Gastroesophageal sphincter (tissue), 4 donors: Measurements from ENCODE around the gene NOS3. TPM values are rescaled to one million over a fixed set of nuclear protein-coding genes. Genes with fewer than 3 reads are reported as not detected.

Experiments used
- ATAC-seq: fragments of 150-250 bp; one replicate; pipeline ENCODE4 v1.9.1; 2016; ENCODE audit warnings: mild to moderate bottlenecking, moderate library complexity
- H3K27ac ChIP-seq, 4 donors: fragments of 200-600 bp; sonication (generic) in 3 of 4; 1 replicate in 3 of 4; 2 replicates in 1 of 4; pipeline ENCODE4 v1.5.1; 2016 to 2019
- H3K27me3 ChIP-seq: fragments of 200-600 bp; sonication (generic); one replicate; pipeline ENCODE4 v1.5.1; 2019
- H3K36me3 ChIP-seq, 2 donors: fragments of 200-600 bp; sonication (generic); one replicate each; pipeline ENCODE4 v1.5.1; 2019; ENCODE audit warnings: control low read depth in 1 of 2
- H3K4me1 ChIP-seq, 3 donors: fragments of 200-600 bp; sonication (generic); 1 replicate in 2 of 3; 2 replicates in 1 of 3; pipeline ENCODE4 v1.5.1; 2016 to 2019; ENCODE audit warnings: control low read depth in 2 of 3
- H3K4me3 ChIP-seq, 2 donors: fragments of 200-600 bp; sonication (generic); one replicate each; pipeline ENCODE4 v1.5.1; 2019; ENCODE audit warnings: mild to moderate bottlenecking in 1 of 2, moderate library complexity in 1 of 2
- H3K9me3 ChIP-seq, 3 donors: fragments of 200-600 bp; sonication (generic); one replicate each; pipeline ENCODE4 v1.5.1; 2017 to 2019; ENCODE audit warnings: control low read depth in 2 of 3
- EP300 ChIP-seq: sonication (generic); formaldehyde crosslinking; IDR thresholded peaks from one replicate; pipeline ENCODE4 v1.6.1; 2017; ENCODE audit warnings: antibody characterized with exemption, mild to moderate bottlenecking
- POLR2A ChIP-seq, 2 donors: fragments of 450-650 bp; IDR thresholded peaks; one replicate each; pipeline ENCODE4 v1.6.1; 2017; ENCODE audit warnings: antibody characterized with exemption in 2 of 2, mild to moderate bottlenecking in 2 of 2, moderate library complexity in 1 of 2
- POLR2AphosphoS5 ChIP-seq: sonication (generic); formaldehyde crosslinking; IDR thresholded peaks from one replicate; pipeline ENCODE4 v1.6.1; 2017; ENCODE audit warnings: antibody characterized with exemption
- WGBS, 2 donors: methylation state at CpG; one replicate each; pipeline ENCODE4 v1.1.5; 2018; ENCODE audit warnings: low coverage in 1 of 2; 5-methylcytosine and 5-hydroxymethylcytosine counted together
- total RNA-seq, 4 donors: library from RNA; depleted of rRNA; stranded (reverse); fragments of >200 nt; gene quantifications; one replicate each; pipeline ENCODE4 v1.1.0, GENCODE V29; 2016
- TF ChIP-seq, protein P1 (sequence below), 4 experiments: fragments of 200-600 bp in 2 of 4; fragments of 450-650 bp in 2 of 4; sonication (generic) in 1 of 4; IDR thresholded peaks; one replicate each; pipeline ENCODE4 v1.5.1; 2017 to 2019; ENCODE audit warnings: antibody characterized with exemption in 4 of 4, mild to moderate bottlenecking in 2 of 4, moderate library complexity in 2 of 4

The NOS3 gene
- total RNA-seq, 4 donors from 2014 or later: 6.8 to 29.4 (median 13.5) TPM

DNA sequence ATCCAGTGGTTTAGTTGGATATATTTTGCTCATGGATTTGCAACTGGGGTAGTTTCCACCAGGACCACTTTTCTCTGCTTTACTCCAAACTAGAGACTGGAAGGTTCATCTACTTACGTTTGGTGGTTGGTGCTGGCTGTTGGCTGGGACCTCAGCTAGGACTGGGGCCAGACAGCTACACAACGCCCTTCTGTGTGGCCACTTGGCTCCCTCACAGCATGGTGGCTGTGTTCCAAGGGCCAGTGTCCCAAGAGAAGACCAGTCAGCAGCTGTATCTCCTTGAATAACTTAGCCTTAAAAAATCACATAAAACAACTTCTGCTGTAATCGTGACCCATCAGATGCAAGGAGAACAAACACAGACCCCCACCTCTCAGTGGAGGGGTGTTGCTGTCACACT is 8.5 kb upstream of the NOS3 start:
- peaks cover 0 to 43% (median 9%) of the 10 kb centered on the region in 3 donors for H3K4me1 ChIP-seq
- no peak overlapping the region for H3K27ac ChIP-seq
- no peaks in the 10 kb centered on the region for H3K36me3 ChIP-seq
- TF ChIP-seq POLR2AphosphoS5: no peak
- no peak for TF ChIP-seq POLR2A (IDR thresholded peaks at IDR 0.05)
- TF ChIP-seq, protein P1, sequence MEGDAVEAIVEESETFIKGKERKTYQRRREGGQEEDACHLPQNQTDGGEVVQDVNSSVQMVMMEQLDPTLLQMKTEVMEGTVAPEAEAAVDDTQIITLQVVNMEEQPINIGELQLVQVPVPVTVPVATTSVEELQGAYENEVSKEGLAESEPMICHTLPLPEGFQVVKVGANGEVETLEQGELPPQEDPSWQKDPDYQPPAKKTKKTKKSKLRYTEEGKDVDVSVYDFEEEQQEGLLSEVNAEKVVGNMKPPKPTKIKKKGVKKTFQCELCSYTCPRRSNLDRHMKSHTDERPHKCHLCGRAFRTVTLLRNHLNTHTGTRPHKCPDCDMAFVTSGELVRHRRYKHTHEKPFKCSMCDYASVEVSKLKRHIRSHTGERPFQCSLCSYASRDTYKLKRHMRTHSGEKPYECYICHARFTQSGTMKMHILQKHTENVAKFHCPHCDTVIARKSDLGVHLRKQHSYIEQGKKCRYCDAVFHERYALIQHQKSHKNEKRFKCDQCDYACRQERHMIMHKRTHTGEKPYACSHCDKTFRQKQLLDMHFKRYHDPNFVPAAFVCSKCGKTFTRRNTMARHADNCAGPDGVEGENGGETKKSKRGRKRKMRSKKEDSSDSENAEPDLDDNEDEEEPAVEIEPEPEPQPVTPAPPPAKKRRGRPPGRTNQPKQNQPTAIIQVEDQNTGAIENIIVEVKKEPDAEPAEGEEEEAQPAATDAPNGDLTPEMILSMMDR (IDR thresholded peaks at IDR 0.05): no peak
- TF ChIP-seq EP300: no peak
- no peak for ATAC-seq
- no peak overlapping the region for H3K4me3 ChIP-seq
- no peaks in the 10 kb centered on the region for H3K9me3 ChIP-seq
- peaks cover 4% of the 10 kb centered on the region for H3K27me3 ChIP-seq
- WGBS, 2 donors: 6% methylated on average over 2 of the region's 3 CpGs; no CpG with 5 or more reads in 1 of the 2 donors

DNA sequence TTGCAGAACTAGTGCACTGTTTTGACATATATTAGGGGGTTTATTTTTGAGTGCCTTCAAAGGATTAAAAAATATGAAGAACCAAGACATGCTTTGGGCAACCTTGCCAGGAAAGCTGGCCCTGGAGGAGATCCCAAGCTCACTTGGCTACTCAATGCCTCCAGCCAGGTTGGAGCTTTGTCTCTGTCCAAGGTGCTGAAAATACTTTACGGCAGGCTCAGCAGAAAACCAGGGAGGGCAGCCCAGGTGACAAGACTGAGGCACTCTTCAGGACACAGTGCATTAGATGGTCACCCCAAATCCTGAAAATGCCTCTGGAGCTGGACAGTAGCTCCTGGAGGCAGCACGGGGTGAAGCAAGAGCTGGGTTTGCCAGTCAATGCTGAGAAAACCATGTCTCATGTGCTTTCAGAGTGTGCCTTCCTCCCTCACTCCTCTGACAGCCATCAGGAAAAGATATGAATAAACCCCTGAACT is 6.9 kb upstream of the NOS3 start:
- TF ChIP-seq EP300 (no peak), POLR2AphosphoS5 (no peak), POLR2A (IDR thresholded peaks at IDR 0.05) (no peak)
- TF ChIP-seq, protein P1 (IDR thresholded peaks at IDR 0.05): no peak
- H3K36me3 ChIP-seq: no peaks in the 10 kb centered on the region
- no peak overlapping the region for H3K27ac ChIP-seq
- no peak overlapping the region for H3K4me3 ChIP-seq
- peaks cover 7% of the 10 kb centered on the region for H3K27me3 ChIP-seq
- no peak for ATAC-seq
- no peaks in the 10 kb centered on the region for H3K9me3 ChIP-seq
- peaks cover 0 to 41% (median 14%) of the 10 kb centered on the region in 3 donors for H3K4me1 ChIP-seq
- WGBS, 2 donors: 0 to 6% methylated on average over 2 of the region's 2 CpGs

- no peak overlapping the region for H3K4me3 ChIP-seq
- peaks cover 0 to 28% (median 7%) of the 10 kb centered on the region in 3 donors for H3K4me1 ChIP-seq
- peaks cover 0 to 13% (median 0%) of the 10 kb centered on the region in 3 donors for H3K9me3 ChIP-seq
- 8 to 54% methylated on average over 2 to 4 of the region's 16 CpGs for WGBS, 2 donors
- TF ChIP-seq POLR2A (IDR thresholded peaks at IDR 0.05): no peak
- TF ChIP-seq, protein P1 (IDR thresholded peaks at IDR 0.05): peak in 3 of 4 experiments; percentile 69 to 79 (median 71)
- H3K27ac ChIP-seq: no peak overlapping the region
- H3K36me3 ChIP-seq: no peaks in the 10 kb centered on the region
- ATAC-seq: peak; percentile 23
- peaks cover 7% of the 10 kb centered on the region for H3K27me3 ChIP-seq
Measured at GRCh38 chr7:150986099-150986512, 4.7 kb upstream of the NOS3 start.

GRCh38 chr7:150986556-150986955 is 4.3 kb upstream of the NOS3 start:
- peaks cover 0 to 28% (median 7%) of the 10 kb centered on the region in 3 donors for H3K4me1 ChIP-seq
- no peak for ATAC-seq
- peaks cover 7% of the 10 kb centered on the region for H3K27me3 ChIP-seq
- no peaks in the 10 kb centered on the region for H3K36me3 ChIP-seq
- no peak overlapping the region for H3K27ac ChIP-seq
- no peak overlapping the region for H3K4me3 ChIP-seq
- H3K9me3 ChIP-seq: peaks cover 0 to 15% (median 0%) of the 10 kb centered on the region in 3 donors
- TF ChIP-seq POLR2AphosphoS5 (no peak), POLR2A (IDR thresholded peaks at IDR 0.05) (no peak), EP300 (no peak)
- TF ChIP-seq, protein P1 (IDR thresholded peaks at IDR 0.05): no peak
- WGBS, 2 donors: 93% methylated on average over 2 of the region's 5 CpGs; no CpG with 5 or more reads in 1 of the 2 donors
